Glomerular visceral epithelial cell (primary cell): ENCODE measurements around the gene ARAP1.

ENCODE experiments used
- DNase-seq: peaks from one replicate; pipeline ENCODE4 v3.0.0-alpha.2; 2016; ENCODE audit errors: extremely low spot score

The ARAP1 gene

DNA sequence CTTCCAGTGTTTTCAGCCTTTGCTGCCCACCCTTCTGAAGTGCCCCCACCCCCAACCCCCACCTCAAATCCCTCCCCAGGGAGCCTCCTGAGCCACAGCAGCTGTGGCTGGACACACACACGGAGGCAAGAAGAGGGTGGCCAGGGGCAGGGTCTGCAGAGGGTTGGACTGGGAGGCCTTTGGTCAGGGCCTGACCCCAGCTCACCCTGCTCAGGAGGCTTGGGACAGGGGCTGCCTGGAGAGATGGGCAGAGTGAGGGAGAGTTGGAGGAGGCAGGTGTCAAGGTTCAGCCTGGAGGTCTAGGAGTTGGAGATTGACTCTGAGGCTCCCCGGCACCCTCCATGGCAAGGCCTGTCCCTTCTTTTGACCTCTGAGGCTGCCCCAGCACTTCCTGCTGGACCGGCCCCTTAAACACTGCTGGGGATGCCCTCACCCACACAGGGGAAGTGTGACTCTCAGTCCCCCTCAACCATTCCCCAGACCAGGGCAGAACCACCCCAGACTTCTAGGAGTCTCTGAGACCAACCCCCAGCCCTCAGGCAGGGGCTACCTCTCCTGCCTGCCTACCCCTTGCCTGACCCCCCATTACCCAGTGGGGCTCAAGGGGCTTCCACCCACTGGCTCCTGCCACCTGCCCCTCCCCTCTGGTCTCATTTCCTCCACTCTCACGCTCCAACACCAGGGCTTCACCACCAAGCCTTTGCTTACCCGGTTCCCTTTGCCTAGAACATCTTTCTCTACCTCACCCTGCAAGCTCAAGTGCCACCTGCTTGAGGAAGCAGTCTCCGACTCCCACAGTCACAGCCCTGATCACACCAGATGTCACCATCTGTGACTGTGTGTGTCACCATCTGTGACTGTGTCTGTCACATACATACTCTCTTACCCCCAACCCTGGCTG lies 8.6 kb downstream of the ARAP1 start:
- no peak for DNase-seq

DNA sequence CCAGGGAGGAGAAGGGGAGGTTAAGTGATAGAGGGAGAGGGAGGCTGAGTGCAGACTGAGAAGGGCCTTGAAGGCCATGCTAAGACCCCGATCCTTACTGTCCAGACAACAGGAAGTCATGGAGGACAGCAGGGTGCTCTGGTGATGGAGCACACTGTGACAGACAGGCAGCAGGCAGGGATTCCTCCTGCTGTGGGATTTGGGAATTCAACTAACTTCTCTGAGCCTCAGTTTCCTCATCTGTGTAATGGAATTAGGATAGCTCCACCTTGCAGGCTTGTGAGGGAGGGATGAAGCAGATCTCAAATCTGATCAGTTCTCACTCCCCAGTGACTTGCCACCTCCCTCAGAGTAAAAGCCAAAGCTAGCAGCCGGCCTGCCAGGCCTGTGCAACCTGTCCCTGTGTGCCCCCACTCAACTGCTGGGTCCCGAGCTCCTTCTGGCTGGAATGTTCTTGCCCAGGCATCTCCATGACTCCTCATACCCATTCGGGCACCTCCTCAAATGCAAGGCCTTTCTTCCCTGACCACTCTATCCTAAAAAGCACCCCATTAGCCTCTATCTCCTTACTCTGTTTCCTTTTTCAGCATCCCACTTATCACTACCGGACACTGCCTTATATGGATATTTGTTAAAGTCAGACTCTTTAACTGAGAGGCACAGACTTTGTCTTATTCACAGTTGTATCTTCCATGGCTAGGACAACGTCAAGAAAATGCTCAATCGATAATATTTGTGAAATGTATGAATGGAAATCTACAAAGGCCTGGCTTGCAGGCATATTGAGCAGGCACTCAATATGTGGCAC lies 9.5 kb downstream of the ARAP1 start:
- no peak for DNase-seq

DNA sequence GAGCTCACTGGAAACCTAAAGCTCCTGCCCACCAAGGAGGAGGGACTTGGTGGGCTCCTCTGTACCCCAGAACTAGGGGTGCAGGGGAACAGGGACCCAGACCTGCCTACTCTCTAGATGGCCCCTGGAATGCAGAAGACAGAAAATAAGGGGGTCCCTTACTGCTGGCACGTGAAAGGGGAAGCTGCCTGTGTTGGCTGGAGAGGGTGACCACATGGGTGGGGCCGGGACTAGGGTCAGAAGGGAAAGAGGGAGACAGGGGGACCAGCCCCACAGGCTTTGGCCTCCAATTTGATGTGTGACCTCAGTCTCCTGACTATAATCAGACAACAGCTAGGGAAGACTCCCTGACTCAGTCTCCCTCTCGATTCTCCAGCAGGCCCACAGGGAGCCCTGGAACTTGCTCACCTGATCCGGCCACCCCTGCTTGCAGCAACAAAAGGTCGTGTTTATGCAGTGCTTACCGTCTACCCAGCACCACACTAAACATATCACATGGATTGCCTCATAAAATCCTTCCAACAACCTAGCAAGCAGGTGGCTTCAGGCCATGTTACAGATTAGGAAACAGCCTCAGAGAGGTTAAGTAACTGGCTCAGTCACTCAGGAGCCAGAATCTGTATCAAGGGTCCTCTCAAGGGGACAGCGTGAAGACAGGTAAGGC lies 10.2 kb downstream of the ARAP1 start:
- DNase-seq = no peak

DNA sequence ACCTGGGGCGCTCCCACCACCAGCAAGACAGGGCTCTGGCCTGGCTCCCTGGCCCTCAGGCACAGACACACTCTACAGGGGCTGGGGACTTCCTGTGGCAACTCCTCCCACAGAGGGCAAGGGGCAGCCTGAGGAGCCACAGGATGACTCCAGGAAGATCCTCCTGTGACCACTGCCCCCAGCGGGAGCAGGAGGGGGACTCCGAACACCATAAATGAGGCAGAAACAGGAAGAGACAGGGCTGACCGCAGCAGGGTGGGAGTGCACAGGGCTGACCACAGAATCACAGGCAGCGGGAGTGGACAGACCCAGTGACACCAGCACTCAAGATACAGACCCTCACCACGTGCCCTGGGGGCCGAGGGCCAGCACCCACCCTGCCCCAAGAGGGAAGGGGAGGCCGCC lies 10.8 kb downstream of the ARAP1 start:
- DNase-seq = peak; percentile 73

DNA sequence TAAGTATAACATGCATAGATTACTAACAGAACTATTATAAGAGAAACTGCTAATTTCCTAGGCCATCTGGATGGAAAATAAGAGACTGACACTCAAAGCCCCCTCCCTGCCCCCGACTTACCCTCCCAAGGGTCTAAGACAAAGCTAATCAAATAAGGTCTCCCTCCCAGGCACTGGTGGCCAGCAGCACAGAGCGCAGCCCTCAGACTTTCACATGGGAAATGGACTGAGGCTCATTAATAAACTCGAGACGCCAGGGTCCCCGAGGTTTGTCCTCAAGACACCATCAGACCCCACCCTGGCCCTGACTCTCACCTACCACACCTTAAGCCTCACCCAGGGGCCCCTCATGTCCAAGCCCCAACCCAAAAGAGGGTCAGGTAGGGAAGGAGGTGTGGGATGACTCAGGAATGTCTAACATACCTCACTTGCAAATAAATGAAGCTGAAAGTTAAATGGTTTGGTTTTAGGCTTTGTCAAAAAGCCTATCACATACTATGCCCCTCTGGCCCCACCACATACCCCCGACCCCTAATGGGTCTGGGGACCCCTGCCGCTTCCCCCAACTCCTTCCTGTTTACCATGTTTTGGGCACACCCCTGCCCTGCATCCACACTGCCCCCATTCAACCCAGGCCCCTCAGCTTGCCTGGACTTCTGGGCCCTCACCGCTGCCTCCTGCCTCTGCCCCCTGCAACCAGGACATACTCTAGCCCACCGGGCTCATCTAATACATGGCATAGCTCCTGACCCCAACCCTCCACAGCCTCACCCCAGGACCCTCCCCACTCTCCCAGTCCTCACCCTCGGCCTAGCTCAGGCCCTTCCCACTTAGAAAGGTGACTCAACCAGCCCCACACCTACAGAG lies 11.4 kb downstream of the ARAP1 start:
- no peak for DNase-seq

DNA sequence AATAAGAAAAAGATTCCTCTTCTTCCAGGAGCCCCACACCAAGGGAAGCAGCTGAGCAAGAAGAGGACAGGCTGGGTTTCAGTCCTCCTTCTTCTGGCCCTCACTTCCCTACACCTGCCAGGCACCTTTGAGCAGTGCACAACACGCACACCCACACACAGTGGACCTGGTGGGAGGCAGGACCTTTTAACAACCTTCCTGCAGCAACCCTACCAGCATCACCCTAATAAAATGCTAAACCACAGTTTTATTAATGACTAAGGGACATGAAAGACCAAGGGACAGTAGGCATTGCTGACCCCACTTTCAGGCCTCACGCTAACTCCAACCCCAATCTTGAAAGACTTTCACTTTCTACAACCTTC lies 12.2 kb downstream of the ARAP1 start:
- no peak for DNase-seq

DNA sequence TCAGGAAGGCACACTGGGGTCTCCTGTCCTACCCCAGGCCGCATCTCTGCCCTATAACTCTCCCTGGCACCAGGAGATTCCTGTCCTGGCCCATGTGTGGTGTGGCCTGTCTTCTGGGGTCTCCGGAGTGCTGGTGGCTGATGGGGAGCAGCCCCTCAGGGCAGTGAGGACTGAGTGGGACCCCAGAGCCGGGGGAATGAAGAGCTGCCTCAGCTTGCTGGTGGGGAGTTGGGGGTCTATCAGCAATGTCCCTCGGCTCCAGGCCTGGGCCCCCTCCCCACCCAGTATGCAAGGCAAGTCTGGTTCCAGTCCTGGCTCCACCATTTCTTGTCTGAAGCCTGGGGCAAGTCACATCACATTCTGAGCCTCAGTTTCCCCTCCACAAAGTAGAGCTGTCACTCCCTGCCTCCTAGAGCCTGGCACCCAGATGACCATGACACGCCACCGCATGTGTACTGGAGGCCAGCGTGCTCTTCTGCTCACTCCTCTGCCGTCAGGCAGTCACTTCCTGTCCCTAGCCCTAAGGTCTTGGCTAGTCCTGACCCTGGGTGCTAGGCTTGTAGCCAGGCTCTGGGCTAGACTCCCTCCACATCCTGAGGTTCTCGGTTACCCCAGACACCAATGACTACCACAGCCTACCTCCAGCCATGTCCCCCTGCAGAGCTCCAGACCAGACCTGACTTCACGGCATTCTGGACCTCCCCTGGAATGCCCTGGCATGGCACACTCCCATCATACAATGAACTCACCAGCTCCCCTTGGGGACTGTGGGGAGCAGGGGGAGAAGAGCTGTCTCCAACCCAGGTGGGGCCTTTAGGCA lies 12.8 kb downstream of the ARAP1 start:
- DNase-seq = no peak

DNA sequence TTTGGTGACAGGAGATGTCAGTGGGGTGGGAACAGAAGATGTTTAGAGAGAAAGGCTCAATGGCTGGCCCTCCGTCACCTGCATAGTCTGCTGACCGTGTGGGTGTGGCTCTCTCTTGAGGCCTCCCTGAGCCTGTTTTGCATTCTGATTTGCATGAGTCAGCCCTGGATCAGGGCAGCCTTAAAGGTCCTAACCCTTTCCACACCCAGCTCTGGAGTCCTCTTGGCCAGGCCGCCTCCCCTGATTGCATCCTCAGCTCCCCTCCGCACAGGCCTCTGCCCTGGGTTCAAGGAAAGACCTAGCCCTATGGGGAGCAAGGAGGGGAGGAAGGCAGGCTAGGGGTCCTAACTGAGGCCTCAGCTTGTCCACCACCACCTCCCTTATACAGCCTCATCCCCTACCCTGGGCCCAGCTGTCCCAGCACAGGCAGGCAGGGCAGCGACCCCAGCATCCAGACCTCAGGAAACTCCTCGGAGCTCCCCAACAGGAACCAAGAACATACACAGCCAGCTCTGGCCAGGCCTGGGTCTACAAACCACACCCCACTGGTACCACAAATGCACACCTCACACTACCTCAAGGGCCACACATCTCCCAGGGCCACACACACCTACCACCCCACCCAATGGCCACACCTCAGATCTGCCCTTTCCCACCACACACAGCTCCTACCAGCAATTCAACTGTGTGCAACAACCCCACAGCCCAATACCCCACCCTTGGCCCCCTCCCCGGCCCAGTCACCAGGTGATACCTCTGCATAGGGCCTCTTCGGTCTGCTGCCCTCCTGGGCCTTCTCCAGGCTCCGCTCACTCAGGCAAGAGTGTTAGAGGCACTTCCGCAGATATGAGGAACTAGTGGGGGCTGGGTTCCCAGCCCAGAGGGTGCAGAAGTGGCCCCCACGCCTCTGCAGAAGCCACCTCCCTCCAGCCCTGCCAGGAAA lies 13.7 kb downstream of the ARAP1 start:
- no peak for DNase-seq

DNA sequence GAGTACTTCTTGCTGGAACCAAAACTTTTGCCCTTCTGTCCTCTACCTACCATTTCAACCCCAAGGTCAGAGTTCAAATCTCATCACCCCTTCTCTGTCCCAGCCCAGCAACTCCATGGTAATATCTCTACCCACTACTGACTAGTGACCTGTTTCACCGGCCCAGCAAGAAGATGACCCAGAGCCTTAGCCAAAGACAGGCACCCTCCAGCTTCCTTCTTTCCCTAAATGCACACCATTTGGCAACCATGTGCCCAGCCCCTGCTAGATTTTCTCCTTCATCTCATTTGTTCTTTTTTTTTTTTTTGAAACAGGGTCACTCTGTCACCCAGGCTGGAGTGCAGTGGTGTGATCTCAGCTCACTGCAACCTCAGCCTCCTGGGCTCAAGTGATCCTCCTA lies 14.9 kb downstream of the ARAP1 start:
- no peak for DNase-seq

DNA sequence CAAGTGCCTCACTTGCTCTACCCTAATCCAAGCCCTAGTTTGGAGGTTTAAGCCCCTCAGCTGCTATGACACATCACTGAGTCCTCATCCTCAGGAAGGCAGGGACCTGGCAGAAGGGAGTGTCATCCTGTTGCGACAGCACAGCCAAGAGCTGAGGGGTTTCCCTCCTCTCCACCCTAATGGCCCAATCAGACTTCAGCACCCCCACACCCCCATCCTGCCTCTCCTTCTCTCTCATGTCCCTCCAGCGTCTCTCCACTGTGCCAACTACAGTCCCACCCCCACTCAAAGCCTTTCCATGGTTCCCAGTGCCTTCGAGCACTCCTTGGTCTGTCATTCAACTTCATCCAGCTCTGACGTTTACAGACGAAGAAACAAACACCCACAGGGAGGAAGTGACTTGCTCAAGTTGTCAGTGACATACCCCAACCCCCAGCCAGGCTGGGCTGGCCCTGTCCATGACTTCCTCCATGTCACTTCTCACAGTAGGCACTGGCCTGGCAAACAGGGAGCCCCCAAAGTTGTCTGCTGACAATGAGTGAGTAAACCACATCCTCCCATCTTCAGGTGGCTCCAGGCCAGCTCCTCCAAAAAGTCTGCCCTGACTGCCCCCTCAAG lies 15.6 kb downstream of the ARAP1 start:
- peak; percentile 35 for DNase-seq

DNA sequence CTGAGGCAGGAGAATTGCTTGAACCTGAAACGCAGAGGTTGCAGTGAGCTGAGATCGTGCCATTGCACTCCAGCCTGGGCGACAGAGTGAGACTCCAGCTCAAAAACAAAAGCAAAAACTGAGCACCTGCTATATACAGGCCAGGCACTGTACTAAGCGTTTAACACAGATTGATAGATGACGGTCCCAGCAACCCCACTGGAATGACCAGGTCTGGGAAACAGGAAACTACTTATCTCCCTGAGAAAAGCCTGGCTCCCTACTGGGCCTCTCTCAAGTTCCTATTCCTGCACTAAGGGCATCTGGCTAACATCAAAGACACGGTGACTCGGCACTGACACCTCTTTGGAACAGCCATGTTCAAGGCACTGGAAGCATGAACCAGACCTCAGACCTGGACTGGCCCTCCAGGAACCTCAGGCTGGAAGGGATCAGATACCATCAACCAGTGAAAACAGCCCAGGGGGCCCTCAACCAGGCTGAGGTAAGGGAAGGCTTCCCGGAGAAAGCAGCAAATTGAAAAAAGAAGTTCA lies 16.6 kb downstream of the ARAP1 start:
- DNase-seq = no peak

DNA sequence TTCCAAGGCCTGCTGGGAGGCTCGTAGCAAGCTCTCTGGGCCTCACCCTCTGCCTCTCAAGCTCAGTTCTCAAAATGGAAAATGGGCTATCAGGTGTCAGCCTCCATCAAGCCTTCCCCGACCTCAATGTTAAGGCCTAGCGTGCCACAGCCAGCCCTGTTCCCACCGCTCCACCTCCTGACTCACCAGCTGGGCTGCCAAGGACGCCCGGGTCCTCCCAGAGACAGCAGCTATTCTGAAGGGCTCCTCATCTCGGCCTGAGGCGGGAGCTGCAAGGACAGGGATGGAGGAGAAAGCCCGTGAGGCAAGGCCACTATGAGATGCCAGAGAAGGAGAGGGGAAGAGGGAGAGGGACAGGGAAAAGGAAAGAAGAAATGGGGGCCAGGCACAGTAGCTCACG lies 19.9 kb downstream of the ARAP1 start:
- no peak for DNase-seq

DNA sequence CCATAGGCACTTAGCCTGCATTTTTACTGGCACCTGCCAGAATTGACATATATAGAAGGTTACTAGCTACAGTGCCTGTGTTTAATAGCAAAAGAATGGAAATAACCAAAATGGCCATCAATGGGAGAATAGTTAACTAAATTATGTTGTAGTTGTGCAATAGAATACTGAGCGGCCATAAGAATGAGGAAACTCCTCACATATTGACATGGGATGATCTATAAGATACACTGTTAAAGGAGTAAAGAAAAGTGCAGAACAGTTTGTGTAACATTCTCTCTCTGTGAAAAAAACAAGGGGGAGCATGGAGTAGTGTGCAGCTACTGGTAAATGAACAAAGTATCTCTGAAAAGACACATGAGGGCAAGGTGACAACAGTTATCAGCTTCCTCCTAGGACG lies 21.5 kb downstream of the ARAP1 start:
- DNase-seq = no peak

DNA sequence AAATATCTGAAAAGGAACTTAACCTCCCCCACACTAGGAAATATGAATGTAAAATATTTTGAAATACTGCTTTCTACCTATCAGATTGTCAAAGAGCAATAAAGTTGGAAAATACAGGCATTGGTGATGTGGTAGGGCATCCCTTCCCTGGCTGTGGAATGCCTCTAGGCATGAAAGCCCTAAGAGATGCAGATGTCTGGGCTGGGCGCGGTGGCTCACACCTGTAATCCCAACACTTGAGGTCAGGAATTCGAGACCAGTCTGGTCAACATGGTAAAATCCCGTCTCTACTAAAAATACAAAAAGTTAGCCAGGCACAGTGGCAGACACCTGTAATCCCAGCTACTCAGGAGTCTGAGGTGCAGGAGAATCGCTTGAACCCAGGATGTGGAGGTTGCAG lies 22.0 kb downstream of the ARAP1 start:
- no peak for DNase-seq

DNA sequence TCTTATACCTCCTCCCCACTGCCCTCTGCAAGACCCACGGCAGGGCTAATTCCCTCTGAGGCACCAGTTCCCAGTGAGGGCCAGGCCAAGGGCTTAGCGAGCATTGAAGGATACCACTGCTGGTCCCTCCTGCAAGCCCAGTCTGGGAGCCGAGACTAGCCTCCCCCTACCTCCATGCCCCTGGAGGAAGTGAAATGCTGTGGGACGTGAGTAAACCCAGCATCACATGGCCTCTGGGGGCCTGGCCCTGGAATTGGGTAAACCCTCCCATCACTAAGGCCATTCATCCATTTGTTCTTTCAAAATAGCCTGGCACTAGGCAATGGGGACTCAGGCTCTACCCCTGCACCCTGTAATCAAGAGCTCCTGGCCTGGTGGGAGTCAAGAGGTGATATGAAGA lies 24.7 kb downstream of the ARAP1 start:
- DNase-seq = no peak

DNA sequence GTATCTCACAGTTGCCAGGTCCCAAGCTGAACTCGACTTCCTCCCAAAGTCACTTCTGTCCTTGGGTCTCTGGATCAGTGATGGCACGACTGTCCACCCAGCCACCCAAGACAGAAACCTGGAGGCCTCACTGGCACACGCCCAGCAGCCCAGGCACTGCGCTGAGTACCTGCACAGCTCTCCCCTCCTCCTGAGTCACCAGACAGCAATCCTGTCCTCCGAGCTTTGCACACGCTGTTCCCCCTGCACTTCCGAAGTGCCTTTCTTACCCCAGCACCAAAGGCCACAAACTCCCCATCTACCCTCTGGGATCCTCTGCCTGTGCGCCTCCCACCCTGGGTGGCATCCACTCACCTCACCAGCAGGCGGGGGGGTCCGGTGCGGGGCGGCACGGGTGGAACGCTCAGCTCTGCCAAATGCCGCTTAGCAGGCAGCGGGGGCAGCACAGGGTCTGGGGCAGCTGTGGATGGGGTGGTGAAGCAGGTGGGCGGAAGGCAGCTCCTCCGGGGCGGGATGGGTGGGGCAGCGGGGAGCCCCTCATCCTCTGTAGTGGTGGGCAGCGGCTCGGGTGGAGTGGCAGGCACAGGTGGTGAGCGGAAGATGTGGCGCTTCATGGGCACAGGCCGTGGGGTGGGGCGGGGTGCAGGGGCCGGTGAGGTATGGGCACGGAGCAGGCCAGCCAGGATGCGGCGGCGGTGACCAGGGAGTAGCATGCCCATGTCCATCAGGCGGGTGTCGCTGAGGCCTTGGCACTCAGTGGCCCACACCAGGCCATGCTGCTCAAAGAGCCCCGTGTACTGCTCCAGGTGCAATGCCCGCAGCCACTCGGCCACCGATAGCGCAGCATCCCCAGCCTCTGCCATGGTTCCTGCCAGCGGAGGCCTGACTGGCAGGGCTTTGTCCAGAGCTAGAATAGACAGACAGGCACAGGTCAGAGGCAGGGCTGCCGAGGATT lies 25.7 kb downstream of the ARAP1 start:
- DNase-seq = no peak

DNA sequence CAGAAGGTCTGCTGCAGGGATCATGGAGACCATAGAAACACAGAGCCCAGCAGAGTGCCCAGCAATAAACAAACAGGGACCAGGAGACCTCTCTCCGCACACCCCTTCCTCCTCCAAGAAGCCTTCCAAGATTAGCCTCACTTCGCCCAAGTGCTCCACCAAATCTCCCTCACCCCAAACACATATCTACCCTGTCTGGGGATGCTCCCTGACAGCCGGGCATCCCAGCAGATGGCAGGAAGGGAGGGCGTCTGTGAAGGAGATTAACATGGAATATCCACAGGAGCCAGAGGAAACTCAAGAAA lies 26.5 kb downstream of the ARAP1 start:
- no peak for DNase-seq
